Upper lobe of left lung (tissue), 4 donors: ENCODE measurements around the gene RMDN2.

ENCODE experiments used
- CTCF ChIP-seq, 6 experiments: fragments of 450-650 bp in 4 of 6; fragments of 200-600 bp in 2 of 6; sonication (generic) in 2 of 6; IDR thresholded peaks; one replicate each; pipeline ENCODE4 v1.5.1; 2016 to 2019; ENCODE audit warnings: antibody characterized with exemption in 6 of 6
- POLR2A ChIP-seq, 4 donors: fragments of 450-650 bp; IDR thresholded peaks; one replicate each; pipeline ENCODE4 v1.5.1; 2016 to 2017; ENCODE audit warnings: antibody characterized with exemption in 4 of 4, mild to moderate bottlenecking in 2 of 4
- POLR2AphosphoS5 ChIP-seq, 2 donors: sonication (generic); formaldehyde crosslinking; IDR thresholded peaks; one replicate each; pipeline ENCODE4 v1.5.1; 2017; ENCODE audit warnings: antibody characterized with exemption in 2 of 2

GRCh38 chr2:37912616-37913015 is 12.5 kb upstream of the RMDN2 start:
- no peak for TF ChIP-seq CTCF (IDR thresholded peaks at IDR 0.05)
- TF ChIP-seq POLR2AphosphoS5 (IDR thresholded peaks at IDR 0.05), result no peak
- no peak for TF ChIP-seq POLR2A (IDR thresholded peaks at IDR 0.05)
